Neural cell (in vitro differentiated cells): ENCODE data around the gene FOXJ2. TPM values are rescaled to one million over a fixed set of nuclear protein-coding genes. Genes with fewer than 3 reads are reported as not detected.

Experiments
- H2AFZ ChIP-seq: fragments of 200-600, 300-800 bp; sonication (generic), shearing (Covaris generic); 2 replicates; pipeline ENCODE4 v1.6.0; 2014; ENCODE audit warnings: low read depth, mild to moderate bottlenecking, antibody characterized with exemption, low read length, moderate library complexity
- H3F3A ChIP-seq: fragments of 200-600 bp; shearing (Covaris generic); 2 replicates; pipeline ENCODE4 v1.6.1; 2016; ENCODE audit warnings: mild to moderate bottlenecking, moderate library complexity, mixed read lengths, antibody characterized with exemption, low read length; ENCODE audit not compliant: insufficient read depth, poor library complexity, severe bottlenecking
- H3K27ac ChIP-seq: fragments of 200-600, 300-800 bp; sonication (generic), shearing (Covaris generic); 2 replicates; pipeline ENCODE4 v1.5.1; 2014; ENCODE audit warnings: mild to moderate bottlenecking, low read length, moderate library complexity
- H3K27me3 ChIP-seq: fragments of 300-800, 200-600 bp; sonication (generic), shearing (Covaris generic); 2 replicates; pipeline ENCODE4 v1.6.0; 2014; ENCODE audit warnings: mild to moderate bottlenecking, low read depth, low read length, moderate library complexity; ENCODE audit not compliant: insufficient read depth
- H3K36me3 ChIP-seq: fragments of 300-800, 200-600 bp; sonication (generic), shearing (Covaris generic); 2 replicates; pipeline ENCODE4 v1.5.1; 2014; ENCODE audit warnings: mild to moderate bottlenecking, antibody characterized with exemption, low read length, moderate library complexity; ENCODE audit not compliant: insufficient read depth
- H3K4me2 ChIP-seq: fragments of 300-800, 200-600 bp; sonication (generic), shearing (Covaris generic); 2 replicates; pipeline ENCODE4 v1.6.0; 2014; ENCODE audit warnings: mild to moderate bottlenecking, low read length
- H3K4me3 ChIP-seq: fragments of 300-800, 200-600 bp; sonication (generic), shearing (Covaris generic); 2 replicates; pipeline ENCODE4 v1.5.1; 2014; ENCODE audit warnings: mild to moderate bottlenecking, low read length, moderate library complexity
- H3K79me2 ChIP-seq: fragments of 200-600 bp; shearing (Covaris generic); replicated peaks from 2 replicates; pipeline ENCODE4 v1.6.0; 2014; ENCODE audit warnings: mild to moderate bottlenecking, low read length, moderate library complexity; ENCODE audit not compliant: insufficient read depth
- H3K9ac ChIP-seq: fragments of 300-800, 200-600 bp; sonication (generic), shearing (Covaris generic); 2 replicates; pipeline ENCODE4 v1.6.1; 2016; ENCODE audit warnings: mild to moderate bottlenecking, low read length, mixed read lengths
- H3K9me2 ChIP-seq: fragments of 200-600 bp; shearing (Covaris generic); 2 replicates; pipeline ENCODE4 v1.6.1; 2016; ENCODE audit warnings: mild to moderate bottlenecking, low read length, mixed read lengths; ENCODE audit not compliant: insufficient read depth
- H3K9me3 ChIP-seq: fragments of 200-600, 300-800 bp; sonication (generic), shearing (Covaris generic); 2 replicates; pipeline ENCODE4 v1.6.1; 2016; ENCODE audit warnings: mild to moderate bottlenecking, mixed run types, low read length, moderate library complexity, mixed read lengths
- H4K20me1 ChIP-seq: fragments of 200-600 bp; shearing (Covaris generic); 2 replicates; pipeline ENCODE4 v1.6.1; 2016; ENCODE audit warnings: mild to moderate bottlenecking, mixed run types; ENCODE audit not compliant: insufficient read depth
- EP300 ChIP-seq: fragments of 450-650 bp; conservative IDR thresholded peaks from 2 replicates; pipeline ENCODE4 v1.6.1; 2014; ENCODE audit warnings: antibody characterized with exemption, mild to moderate bottlenecking, moderate library complexity; ENCODE audit not compliant: poor library complexity, severe bottlenecking
- EZH2 ChIP-seq: fragments of 200-600, 300-800 bp; shearing (Covaris generic), sonication (generic); IDR thresholded peaks from 2 replicates; pipeline ENCODE4 v1.6.1; 2014; ENCODE audit warnings: antibody characterized with exemption, low read length, borderline replicate concordance, mild to moderate bottlenecking; ENCODE audit not compliant: insufficient read depth, poor library complexity, severe bottlenecking
- MXI1 ChIP-seq: fragments of 450-650 bp; conservative IDR thresholded peaks from 2 replicates; pipeline ENCODE4 v1.6.1; 2014; ENCODE audit warnings: antibody characterized with exemption, mild to moderate bottlenecking; ENCODE audit not compliant: poor library complexity, severe bottlenecking
- POLR2AphosphoS5 ChIP-seq: IDR thresholded peaks from 2 replicates; pipeline ENCODE4 v1.6.1; 2012
- RAD21 ChIP-seq: fragments of 450-650 bp; conservative IDR thresholded peaks from 2 replicates; pipeline ENCODE4 v1.6.1; 2014; ENCODE audit warnings: antibody characterized with exemption, mild to moderate bottlenecking, moderate library complexity
- SMC3 ChIP-seq: fragments of 450-650 bp; conservative IDR thresholded peaks from 2 replicates; pipeline ENCODE4 v1.6.1; 2014; ENCODE audit warnings: antibody characterized with exemption, mild to moderate bottlenecking, moderate library complexity; ENCODE audit not compliant: poor library complexity
- TAF1 ChIP-seq: IDR thresholded peaks from 2 replicates; pipeline ENCODE4 v1.6.1; 2012; ENCODE audit warnings: low read depth
- polyA plus RNA-seq: library from polyadenylated mRNA; depleted of rRNA; stranded (reverse); fragments of >200 nt; gene quantifications from 2 replicates; pipeline ENCODE4 v1.2.3, GENCODE V29; 2014
- TF ChIP-seq, protein P1 (sequence below): fragments of 450-650 bp; IDR thresholded peaks from 2 replicates; pipeline ENCODE4 v1.5.1; 2014; ENCODE audit warnings: antibody characterized with exemption, mild to moderate bottlenecking, moderate library complexity; ENCODE audit not compliant: poor library complexity, severe bottlenecking
- TF ChIP-seq, protein P2 (sequence below): IDR thresholded peaks from 2 replicates; pipeline ENCODE4 v1.6.1; 2012; ENCODE audit warnings: borderline replicate concordance

Gene FOXJ2
- polyA plus RNA-seq, 1 donor from 2014 or later: 5.8 TPM

DNA sequence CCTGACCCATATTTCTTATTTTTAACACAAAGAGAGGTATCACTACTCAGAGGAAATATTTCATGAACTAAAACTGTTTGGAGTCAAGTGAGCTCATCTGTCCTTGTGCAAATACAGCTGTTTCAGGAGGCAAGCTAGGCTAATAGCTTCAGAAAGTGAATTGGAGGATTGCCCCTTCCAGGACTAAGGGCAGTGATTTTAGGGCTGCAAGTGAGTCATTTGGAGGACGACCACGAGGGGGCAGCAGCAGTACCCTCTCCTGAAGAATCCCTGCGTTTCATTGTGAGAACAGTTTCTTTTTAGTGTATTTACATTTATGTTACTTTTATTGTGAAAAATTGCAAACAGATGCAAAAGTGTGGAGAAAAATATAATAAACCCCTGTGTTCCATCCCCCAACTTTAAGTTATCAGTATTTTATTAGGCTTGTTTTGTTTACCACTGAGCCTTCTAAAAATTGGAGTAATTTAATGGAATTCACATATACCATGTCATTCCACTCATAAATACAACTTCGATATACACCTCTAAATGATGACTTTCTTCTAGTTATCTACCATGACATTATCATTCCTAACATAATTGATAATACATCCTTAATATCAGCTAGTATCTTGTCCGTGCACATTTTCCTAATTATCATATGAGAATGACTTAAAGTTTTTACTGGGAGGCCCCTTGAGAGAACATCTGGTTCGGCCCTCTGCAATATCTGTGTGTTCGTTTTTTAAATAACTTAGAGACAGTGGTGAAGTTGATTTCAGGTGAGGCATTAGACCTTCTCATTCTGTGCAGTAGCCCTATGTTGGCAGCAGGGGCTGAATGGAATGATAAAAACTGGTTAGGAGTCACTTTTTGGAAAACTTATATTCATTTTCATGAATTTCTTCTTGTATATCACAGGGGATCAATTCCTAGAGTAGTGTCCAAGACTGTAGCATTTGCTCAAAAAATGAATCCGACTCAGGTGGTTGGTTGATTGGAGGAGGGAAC, 13.7 kb downstream of the FOXJ2 start:
- no peaks in the 10 kb centered on the region for H3K27me3 ChIP-seq
- H2AFZ ChIP-seq: no peak overlapping the region
- no peaks in the 10 kb centered on the region for H3K9me3 ChIP-seq
- no peaks in the 10 kb centered on the region for H3K79me2 ChIP-seq
- H3K9ac ChIP-seq: no peak overlapping the region
- H3K4me2 ChIP-seq: no peak overlapping the region
- H3K27ac ChIP-seq: no peak overlapping the region
- no peaks in the 10 kb centered on the region for H3K9me2 ChIP-seq
- no peaks in the 10 kb centered on the region for H4K20me1 ChIP-seq
- H3F3A ChIP-seq: no peaks in the 10 kb centered on the region
- H3K4me3 ChIP-seq: no peak overlapping the region
- TF ChIP-seq, protein P1, sequence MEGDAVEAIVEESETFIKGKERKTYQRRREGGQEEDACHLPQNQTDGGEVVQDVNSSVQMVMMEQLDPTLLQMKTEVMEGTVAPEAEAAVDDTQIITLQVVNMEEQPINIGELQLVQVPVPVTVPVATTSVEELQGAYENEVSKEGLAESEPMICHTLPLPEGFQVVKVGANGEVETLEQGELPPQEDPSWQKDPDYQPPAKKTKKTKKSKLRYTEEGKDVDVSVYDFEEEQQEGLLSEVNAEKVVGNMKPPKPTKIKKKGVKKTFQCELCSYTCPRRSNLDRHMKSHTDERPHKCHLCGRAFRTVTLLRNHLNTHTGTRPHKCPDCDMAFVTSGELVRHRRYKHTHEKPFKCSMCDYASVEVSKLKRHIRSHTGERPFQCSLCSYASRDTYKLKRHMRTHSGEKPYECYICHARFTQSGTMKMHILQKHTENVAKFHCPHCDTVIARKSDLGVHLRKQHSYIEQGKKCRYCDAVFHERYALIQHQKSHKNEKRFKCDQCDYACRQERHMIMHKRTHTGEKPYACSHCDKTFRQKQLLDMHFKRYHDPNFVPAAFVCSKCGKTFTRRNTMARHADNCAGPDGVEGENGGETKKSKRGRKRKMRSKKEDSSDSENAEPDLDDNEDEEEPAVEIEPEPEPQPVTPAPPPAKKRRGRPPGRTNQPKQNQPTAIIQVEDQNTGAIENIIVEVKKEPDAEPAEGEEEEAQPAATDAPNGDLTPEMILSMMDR: peak; percentile 83
- TF ChIP-seq RAD21: peak; percentile 71
- TF ChIP-seq SMC3: peak; percentile 82
- no peak for TF ChIP-seq MXI1
- H3K36me3 ChIP-seq: peaks cover 7% of the 10 kb centered on the region

DNA sequence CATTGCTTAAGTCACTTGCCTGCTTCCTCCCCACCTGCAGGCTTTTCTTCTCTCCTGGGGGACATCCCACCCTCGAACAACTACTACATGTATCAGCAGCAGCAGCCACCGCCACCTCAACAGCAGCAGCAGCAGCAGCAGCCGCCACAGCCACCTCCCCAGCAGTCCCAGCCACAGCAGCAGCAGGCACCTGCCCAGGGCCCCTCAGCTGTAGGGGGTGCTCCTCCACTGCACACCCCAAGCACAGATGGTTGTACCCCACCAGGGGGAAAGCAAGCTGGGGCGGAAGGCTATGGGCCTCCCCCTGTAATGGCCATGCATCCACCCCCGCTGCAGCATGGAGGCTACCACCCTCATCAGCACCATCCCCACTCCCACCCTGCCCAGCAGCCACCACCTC, 15.3 kb downstream of the FOXJ2 start:
- no peak for TF ChIP-seq MXI1
- TF ChIP-seq EZH2: no peak
- TF ChIP-seq RAD21: no peak
- no peak for TF ChIP-seq EP300
- TF ChIP-seq, protein P1: no peak
- TF ChIP-seq SMC3: no peak
- TF ChIP-seq, protein P2, sequence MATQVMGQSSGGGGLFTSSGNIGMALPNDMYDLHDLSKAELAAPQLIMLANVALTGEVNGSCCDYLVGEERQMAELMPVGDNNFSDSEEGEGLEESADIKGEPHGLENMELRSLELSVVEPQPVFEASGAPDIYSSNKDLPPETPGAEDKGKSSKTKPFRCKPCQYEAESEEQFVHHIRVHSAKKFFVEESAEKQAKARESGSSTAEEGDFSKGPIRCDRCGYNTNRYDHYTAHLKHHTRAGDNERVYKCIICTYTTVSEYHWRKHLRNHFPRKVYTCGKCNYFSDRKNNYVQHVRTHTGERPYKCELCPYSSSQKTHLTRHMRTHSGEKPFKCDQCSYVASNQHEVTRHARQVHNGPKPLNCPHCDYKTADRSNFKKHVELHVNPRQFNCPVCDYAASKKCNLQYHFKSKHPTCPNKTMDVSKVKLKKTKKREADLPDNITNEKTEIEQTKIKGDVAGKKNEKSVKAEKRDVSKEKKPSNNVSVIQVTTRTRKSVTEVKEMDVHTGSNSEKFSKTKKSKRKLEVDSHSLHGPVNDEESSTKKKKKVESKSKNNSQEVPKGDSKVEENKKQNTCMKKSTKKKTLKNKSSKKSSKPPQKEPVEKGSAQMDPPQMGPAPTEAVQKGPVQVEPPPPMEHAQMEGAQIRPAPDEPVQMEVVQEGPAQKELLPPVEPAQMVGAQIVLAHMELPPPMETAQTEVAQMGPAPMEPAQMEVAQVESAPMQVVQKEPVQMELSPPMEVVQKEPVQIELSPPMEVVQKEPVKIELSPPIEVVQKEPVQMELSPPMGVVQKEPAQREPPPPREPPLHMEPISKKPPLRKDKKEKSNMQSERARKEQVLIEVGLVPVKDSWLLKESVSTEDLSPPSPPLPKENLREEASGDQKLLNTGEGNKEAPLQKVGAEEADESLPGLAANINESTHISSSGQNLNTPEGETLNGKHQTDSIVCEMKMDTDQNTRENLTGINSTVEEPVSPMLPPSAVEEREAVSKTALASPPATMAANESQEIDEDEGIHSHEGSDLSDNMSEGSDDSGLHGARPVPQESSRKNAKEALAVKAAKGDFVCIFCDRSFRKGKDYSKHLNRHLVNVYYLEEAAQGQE: no peak
- TF ChIP-seq POLR2AphosphoS5: no peak
- TF ChIP-seq TAF1: no peak
- Histone ChIP-seq H3K27ac (no peak overlapping the region), H3K4me3 (no peak overlapping the region), H3K4me2 (no peak overlapping the region), H3K9me3 (no peaks in the 10 kb centered on the region), H2AFZ (no peak overlapping the region), H3K36me3 (peaks cover 7% of the 10 kb centered on the region), H3K9me2 (no peaks in the 10 kb centered on the region), H4K20me1 (no peaks in the 10 kb centered on the region), H3K79me2 (no peaks in the 10 kb centered on the region), H3F3A (no peaks in the 10 kb centered on the region), H3K27me3 (no peaks in the 10 kb centered on the region), H3K9ac (no peak overlapping the region)
